Kidney epithelial cell (primary cell): ENCODE results near the gene RFPL4A. TPM values are rescaled to one million over a fixed set of nuclear protein-coding genes. Genes with fewer than 3 reads are reported as not detected.

Experiments
- DNase-seq: peaks from one replicate; pipeline ENCODE4 v3.0.0-alpha.2; 2010; ENCODE audit warnings: low read depth
- H3K27me3 ChIP-seq: 2 replicates; pipeline ENCODE4 v1.6.0; 2011; ENCODE audit warnings: low read length; ENCODE audit not compliant: control insufficient read depth, insufficient read depth
- H3K36me3 ChIP-seq: 2 replicates; pipeline ENCODE4 v1.5.1; 2011; ENCODE audit warnings: low read length; ENCODE audit not compliant: control insufficient read depth, insufficient read depth
- H3K4me3 ChIP-seq: 2 replicates; pipeline ENCODE4 v1.5.1; 2011; ENCODE audit warnings: low read depth, mild to moderate bottlenecking, control low read depth, low read length
- total RNA-seq: library from RNA; depleted of rRNA; stranded (reverse); fragments of >200 nt; gene quantifications from 2 replicates; pipeline ENCODE4 v1.2.3, GENCODE V29; 2015
- TF ChIP-seq, protein P1 (sequence below): IDR thresholded peaks from 2 replicates; pipeline ENCODE4 v1.5.1; 2011; ENCODE audit warnings: mild to moderate bottlenecking, moderate library complexity, low read length, control low read depth, inconsistent platforms; ENCODE audit not compliant: insufficient read depth, poor library complexity, severe bottlenecking

Gene RFPL4A
- total RNA-seq, 1 donor from 2014 or later, result not detected

GRCh38 chr19:55801416-55801815 is 42.5 kb downstream of the RFPL4A start:
- H3K27me3 ChIP-seq, result no peaks in the 10 kb centered on the region
- H3K36me3 ChIP-seq, result no peaks in the 10 kb centered on the region
- H3K4me3 ChIP-seq, result no peak overlapping the region
- TF ChIP-seq, protein P1, sequence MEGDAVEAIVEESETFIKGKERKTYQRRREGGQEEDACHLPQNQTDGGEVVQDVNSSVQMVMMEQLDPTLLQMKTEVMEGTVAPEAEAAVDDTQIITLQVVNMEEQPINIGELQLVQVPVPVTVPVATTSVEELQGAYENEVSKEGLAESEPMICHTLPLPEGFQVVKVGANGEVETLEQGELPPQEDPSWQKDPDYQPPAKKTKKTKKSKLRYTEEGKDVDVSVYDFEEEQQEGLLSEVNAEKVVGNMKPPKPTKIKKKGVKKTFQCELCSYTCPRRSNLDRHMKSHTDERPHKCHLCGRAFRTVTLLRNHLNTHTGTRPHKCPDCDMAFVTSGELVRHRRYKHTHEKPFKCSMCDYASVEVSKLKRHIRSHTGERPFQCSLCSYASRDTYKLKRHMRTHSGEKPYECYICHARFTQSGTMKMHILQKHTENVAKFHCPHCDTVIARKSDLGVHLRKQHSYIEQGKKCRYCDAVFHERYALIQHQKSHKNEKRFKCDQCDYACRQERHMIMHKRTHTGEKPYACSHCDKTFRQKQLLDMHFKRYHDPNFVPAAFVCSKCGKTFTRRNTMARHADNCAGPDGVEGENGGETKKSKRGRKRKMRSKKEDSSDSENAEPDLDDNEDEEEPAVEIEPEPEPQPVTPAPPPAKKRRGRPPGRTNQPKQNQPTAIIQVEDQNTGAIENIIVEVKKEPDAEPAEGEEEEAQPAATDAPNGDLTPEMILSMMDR, result no peak
- no peak for DNase-seq

- no peak for DNase-seq
- H3K4me3 ChIP-seq, result no peak overlapping the region
- no peaks in the 10 kb centered on the region for H3K27me3 ChIP-seq
- TF ChIP-seq, protein P1, result no peak
- H3K36me3 ChIP-seq, result no peaks in the 10 kb centered on the region
Measured at GRCh38 chr19:55802281-55802680, 43.4 kb downstream of the RFPL4A start.

- no peak for DNase-seq
- Histone ChIP-seq H3K27me3 (no peaks in the 10 kb centered on the region), H3K4me3 (no peak overlapping the region), H3K36me3 (no peaks in the 10 kb centered on the region)
- TF ChIP-seq, protein P1, result peak; percentile 12
Measured at GRCh38 chr19:55809381-55810058, 50.6 kb downstream of the RFPL4A start.

DNA sequence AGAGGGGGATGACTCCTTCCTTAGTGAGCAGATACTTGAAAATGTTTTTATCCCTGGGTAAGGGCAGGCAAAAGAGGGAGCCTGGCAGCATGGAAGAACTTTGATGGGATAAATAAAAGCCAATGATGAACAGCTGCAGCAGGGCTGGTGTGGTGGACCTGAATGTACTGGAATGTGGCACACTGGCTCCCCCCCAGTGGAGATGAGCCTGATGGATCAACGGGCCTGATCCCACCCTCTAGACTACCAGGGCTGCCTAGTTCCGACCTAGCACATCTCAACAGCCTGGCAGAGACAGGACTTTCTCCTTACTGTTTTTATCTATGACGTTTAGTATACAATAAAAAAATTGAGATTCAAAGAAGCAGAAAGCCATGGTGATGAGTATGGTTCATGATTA is 52.4 kb downstream of the RFPL4A start:
- TF ChIP-seq, protein P1, result no peak
- Histone ChIP-seq H3K4me3 (no peak overlapping the region), H3K27me3 (no peaks in the 10 kb centered on the region), H3K36me3 (no peaks in the 10 kb centered on the region)
- DNase-seq, result no peak

DNA sequence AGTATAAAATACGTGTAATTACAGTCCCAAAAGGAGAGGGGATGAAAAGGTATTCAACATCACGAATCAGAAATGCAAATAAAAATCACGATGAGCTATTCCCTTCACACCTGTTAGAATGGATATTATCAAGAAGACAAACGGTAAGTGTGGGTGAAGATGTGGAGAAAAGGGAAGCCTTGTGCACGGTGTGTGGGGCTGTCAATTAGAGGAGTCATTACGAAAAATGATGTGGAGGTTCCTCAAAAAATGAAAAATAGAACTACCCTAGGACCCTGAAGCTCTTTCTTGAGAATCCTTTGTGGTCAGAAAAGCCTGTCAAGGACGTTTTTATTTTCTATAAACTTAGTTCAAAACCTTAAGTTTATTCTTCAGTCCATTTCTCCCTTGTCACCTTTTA is 53.6 kb downstream of the RFPL4A start:
- TF ChIP-seq, protein P1, result no peak
- H3K36me3 ChIP-seq, result no peaks in the 10 kb centered on the region
- no peak for DNase-seq
- no peaks in the 10 kb centered on the region for H3K27me3 ChIP-seq
- H3K4me3 ChIP-seq, result no peak overlapping the region

Other genes with a start within 250 kb of the RFPL4A start
- gene SBK2, start 222.0 kb upstream of the RFPL4A start, total RNA-seq, result 0.14 and 0.17 TPM in 2 replicates
- 0.33 TPM in 1 of 2 replicates, not detected in the other for gene SBK3, start 213.6 kb upstream of the RFPL4A start, total RNA-seq
- 14.4 and 22.0 TPM in 2 replicates for gene ZNF579, start 178.2 kb upstream of the RFPL4A start, total RNA-seq
- 8.4 and 9.4 TPM in 2 replicates for gene FIZ1, start 159.6 kb upstream of the RFPL4A start, total RNA-seq
- 32.7 and 35.0 TPM in 2 replicates for gene ZNF524, start 158.8 kb upstream of the RFPL4A start, total RNA-seq
- gene ZNF865, start 153.4 kb upstream of the RFPL4A start, total RNA-seq, result 5.6 and 7.6 TPM in 2 replicates
- gene ZNF784, start 134.5 kb upstream of the RFPL4A start, total RNA-seq, result 3.6 and 6.3 TPM in 2 replicates
- gene ZNF580, start 118.1 kb upstream of the RFPL4A start, total RNA-seq, result 10.1 and 10.4 TPM in 2 replicates
- 36.9 and 41.8 TPM in 2 replicates for gene ZNF581, start 115.4 kb upstream of the RFPL4A start, total RNA-seq
- 12.0 and 12.2 TPM in 2 replicates for gene CCDC106, start 110.9 kb upstream of the RFPL4A start, total RNA-seq
- gene U2AF2, start 104.1 kb upstream of the RFPL4A start, total RNA-seq, result 153 and 164 TPM in 2 replicates
- gene EPN1, start 83.9 kb upstream of the RFPL4A start, total RNA-seq, result 155 and 186 TPM in 2 replicates
- not detected in 2 replicates for gene NLRP9, start 20.7 kb upstream of the RFPL4A start, total RNA-seq
- gene RFPL4AL1, start 10.0 kb downstream of the RFPL4A start, total RNA-seq, result not detected in 2 replicates
- not detected in 2 replicates for gene NLRP11, start 72.9 kb downstream of the RFPL4A start, total RNA-seq
- not detected in 2 replicates for gene NLRP4, start 77.4 kb downstream of the RFPL4A start, total RNA-seq
- gene NLRP13, start 173.2 kb downstream of the RFPL4A start, total RNA-seq, result not detected in 2 replicates
- not detected in 2 replicates for gene NLRP8, start 188.7 kb downstream of the RFPL4A start, total RNA-seq
- gene NLRP5, start 227.7 kb downstream of the RFPL4A start, total RNA-seq, result not detected in 2 replicates